GM21367 (cell line): ENCODE data around the gene TEAD1.

Experiments used
- ATAC-seq: cut with Tn5 transposase; IDR thresholded peaks from one replicate; pipeline ENCODE4 v1.9.1; 2021; ENCODE audit not compliant: unreplicated experiment

The TEAD1 gene

DNA sequence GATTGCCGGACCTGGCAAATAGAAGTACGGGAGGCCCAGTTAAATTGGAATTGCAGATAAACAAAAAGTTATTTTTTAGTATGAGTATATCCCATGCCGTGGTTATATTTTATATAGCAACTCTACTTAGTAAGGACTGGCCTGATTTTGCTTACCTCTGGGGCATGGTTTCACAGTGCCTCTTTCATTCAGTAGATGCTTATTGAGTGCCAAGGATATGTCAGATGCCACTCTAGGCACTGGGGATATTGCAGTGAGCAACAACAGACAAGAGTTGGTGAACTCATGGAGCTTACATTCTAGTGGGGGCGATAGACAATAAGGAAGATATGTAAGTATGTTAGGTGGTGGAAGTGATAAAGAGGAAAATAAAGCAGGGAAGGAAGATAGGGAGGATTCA lies 112.2 kb downstream of the TEAD1 start:
- ATAC-seq, result no peak

DNA sequence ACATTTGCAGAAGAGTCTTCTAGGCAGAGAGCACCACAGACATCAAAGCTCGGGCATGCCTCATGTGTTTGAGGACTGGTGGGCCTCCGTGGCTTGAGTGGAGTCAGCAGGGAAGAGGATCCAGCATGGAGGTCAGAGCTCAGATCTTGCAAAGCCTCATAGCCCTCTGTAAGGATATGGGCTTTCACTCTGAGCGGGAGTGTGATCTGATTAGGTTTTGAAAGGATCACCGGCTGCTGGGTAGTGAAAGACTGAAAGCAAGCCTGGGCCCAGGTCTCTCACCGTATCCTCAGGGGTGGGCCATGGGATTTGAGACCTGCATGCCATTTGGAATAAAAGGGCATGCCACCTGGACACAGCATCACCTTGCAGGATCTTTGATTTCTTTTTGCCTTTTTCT lies 112.7 kb downstream of the TEAD1 start:
- no peak for ATAC-seq

DNA sequence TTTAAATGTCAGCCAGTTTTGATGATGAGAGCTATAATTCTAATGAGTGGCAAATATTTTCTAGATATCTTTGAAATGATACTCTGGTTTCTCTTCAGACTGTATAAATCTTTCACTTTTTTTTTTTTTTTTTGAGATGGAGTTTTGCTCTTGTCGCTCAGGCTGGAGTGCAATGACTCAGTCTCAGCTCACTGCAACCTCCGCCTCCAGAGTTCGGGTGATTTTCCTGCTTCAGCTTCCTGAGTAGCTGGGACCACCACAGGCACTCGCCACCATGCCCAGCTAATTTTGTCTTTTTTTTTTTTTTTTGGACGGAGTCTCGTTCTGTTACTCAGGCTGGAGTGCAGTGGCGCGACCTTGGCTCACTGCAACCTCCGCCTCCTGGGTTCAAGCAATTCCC lies 113.6 kb downstream of the TEAD1 start:
- ATAC-seq, result no peak

DNA sequence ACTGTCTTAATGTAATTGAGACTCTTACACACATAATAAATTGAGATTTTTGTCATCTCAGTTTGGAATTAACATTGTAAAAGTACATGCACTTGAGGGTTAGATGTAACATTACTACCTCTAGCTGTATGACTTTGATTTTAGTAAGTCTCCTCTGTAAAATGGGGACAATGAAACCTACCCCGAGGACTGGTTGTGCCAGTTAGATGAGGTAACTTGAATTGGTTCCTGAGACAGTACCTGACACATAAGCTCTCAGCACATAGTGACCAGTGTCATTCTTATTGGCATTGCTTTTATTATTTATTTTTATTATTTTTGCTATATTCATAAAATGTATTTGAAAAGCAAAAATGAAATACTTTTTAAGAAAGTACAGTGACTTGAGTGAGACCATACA lies 114.8 kb downstream of the TEAD1 start:
- no peak for ATAC-seq

DNA sequence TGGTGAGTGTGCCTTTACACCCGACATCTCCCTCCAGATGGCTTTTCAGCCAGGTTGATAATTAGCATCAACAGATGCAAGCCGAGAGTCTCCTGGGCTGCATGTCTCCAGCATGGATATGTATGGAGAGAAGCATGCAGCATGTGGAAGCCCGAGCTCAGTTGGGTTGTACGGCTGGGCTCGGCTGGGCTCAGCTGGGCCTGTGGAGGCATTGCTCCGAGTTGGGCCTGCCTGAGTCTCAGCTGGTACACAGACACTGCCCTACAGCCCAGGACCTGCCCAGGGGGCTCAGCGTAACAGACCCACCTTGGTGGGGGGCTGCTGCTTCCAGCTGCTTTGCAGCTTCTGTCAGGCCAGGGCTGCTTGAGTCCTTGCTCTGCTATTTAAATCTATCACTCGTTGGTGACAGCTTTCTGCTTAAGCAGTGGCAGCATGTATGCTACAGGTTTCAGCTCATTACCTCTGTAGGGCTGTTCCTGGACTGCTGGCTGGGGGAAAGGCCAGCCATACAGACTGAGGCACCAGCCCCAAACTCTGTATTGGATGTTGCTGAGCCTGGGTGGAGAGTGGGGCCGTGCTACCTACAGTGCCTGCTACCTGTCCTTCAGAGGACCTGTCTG lies 115.5 kb downstream of the TEAD1 start:
- no peak for ATAC-seq

DNA sequence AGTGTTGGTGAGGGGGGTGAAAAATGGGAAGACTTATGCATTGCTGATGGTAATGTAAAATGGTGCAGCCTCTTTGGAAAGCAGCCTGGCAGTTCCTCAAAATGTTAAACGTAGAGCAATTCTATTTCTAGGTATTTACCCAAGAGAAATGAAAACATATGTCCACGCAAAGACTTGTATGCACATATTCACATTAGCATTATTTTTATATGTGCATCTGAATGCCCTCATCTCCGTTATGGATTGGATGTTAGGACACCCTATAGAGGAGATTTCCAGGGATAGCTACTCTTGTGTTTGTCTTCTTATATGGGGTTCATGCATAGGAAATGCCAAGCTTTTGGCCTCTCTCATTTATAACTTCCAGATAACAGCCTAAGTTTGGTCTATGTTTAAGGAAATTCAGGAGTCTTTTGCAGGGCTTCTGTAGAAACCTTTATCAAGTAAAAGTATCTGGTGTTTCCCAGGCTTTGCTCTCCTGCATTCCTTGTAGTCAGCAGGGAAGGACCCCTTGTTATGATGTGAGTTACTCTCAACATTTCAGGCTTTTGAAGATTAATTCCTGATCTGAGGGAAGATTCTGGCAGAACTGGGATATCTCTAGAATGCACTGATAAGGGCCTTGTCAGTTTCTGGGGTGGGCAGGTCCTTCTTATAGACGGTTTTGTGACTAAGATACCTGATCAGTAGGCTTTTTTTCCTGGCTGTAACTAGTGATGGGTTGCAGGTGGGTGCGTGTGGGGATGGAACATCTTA lies 116.8 kb downstream of the TEAD1 start:
- ATAC-seq, result no peak

DNA sequence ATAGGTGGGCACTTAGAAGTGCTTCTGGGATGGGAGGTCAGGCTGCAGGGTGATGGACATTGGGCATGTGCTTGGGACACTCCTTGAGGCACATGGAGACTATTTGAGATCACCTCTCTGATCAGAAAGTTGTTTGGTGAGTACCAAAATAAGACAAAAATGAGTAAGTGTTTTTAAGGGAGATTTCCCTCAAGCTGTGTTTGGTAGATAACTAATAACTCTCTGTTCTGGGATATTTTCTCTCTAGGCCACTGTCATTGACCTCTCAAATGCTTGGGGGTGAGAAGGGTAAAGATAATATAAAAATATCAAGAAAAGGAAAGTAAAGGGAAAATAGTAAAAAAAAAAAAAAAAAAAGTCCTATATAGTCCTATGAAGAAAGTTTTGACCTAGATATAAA lies 117.8 kb downstream of the TEAD1 start:
- no peak for ATAC-seq

DNA sequence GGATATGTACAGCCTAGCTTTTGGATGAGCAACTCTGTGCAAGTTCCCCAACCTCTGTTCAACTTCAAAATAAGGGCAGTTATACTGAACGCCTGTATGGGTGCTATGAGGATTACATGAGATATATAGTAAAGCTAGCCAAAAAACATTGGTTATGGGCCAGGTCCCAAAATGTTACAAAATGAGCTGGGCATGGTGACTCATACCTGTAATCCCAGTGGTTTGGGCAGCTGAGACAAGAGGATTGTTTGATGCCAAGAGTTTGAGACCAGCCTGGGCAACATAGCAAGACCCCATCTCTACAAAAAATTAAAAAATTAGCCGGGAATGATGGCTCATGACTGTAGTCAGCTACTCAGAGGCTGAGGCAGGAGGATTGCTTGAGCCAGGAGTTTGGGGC lies 118.4 kb downstream of the TEAD1 start:
- no peak for ATAC-seq

DNA sequence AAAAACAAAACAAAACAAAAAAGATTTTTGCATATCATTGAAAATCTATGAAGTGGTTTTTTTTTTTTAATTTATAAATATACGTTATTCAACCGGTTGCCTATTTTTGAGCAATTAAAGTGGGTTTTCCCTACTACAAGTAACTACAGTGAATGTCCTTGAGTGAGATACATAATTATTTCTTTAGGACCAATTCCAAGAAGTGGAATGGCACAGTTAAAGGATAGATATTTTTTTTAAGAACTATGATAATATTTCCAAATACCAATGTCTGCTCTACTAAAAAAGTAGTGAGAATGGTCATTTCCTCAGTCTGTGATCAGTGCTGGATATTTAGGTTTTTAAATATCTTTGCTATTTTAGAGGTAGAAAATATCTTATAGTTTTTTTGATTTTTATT lies 118.8 kb downstream of the TEAD1 start:
- ATAC-seq, result no peak

DNA sequence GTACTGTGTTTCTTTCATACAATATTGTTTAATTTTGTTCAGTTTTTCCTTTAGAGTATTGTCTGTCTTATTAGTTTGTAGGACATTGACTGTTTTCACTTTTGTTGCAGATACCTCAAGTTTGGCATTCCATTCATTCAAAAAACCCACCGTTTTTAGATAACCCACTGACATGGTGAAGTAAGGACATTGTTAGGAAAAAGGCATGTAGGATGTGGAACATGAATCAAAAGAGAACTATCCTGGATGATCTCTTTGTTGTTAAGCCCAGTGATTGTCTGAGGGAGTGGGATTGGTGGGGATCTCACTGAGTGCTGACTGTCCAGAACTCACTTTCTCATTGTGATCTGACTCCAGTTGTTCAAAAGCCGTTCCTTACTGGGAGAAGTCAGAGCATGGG lies 119.3 kb downstream of the TEAD1 start:
- ATAC-seq, result no peak

DNA sequence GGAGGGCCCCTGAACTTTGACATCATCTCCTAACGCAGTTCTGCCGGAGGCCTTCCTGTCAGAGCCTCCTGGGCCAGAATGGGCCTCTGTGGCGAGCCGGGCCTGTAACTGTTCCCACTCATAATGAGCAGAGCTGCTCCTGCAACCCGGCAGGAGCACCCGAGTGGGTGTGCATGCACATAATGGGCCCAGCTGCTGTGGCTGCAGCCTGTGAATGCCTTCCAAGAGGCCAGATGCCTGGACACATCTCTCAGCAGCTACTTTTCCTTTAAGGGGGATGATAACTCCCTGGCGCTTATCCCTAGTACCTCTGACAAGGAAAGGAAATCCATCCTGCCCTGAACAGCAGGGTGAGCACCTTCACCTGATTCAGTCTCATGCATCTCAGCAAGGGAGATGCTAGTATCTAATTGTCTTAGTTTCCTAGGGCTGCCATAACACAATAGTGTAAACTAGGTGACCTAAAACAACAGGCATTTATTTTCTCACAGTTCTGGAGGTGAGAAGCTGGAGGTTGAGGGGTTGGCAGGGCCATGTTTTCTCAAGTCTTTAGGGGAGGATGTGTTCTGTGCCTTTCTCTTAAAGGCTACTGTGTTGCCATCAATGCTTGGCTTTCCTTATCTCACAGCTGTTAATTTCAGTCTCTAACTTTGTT lies 120.5 kb downstream of the TEAD1 start:
- no peak for ATAC-seq

DNA sequence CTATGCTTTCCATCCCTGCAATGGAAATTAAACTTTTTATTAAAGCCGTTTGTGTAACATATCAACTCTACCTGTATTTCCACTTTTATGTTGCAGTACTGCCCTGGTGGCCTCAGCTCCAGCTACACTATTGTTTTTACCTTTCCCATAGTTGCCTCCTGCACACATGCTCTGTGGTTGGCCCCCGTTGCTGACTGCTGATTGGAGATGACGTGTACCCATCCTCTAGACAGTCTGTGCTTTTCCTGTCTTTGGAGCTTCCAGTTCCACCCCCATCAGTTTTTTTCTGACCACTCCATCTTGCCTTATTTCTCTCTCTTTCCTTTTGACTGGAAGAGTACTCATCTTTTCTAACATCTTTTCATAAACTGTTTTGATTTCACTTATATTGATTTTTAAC lies 123.8 kb downstream of the TEAD1 start:
- ATAC-seq, result no peak

DNA sequence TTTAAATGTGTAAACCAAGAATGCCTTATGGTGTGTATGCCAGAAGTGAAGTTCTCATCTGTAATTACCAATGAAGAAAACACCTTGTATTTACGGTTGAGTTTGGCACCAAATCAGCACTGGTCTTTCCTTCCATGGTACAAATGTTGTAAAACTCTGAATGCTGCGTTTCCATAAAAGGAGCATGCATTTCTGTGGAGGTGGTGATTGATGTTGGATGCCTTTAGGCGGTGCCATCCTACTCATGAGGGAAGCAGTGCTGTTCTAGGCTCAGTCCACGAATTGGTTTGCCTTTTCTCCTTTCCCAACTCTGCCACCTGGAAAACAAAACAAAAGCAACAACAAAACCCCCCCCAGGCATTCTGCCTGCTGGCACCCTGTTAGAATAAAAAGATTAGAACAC lies 124.4 kb downstream of the TEAD1 start:
- no peak for ATAC-seq

DNA sequence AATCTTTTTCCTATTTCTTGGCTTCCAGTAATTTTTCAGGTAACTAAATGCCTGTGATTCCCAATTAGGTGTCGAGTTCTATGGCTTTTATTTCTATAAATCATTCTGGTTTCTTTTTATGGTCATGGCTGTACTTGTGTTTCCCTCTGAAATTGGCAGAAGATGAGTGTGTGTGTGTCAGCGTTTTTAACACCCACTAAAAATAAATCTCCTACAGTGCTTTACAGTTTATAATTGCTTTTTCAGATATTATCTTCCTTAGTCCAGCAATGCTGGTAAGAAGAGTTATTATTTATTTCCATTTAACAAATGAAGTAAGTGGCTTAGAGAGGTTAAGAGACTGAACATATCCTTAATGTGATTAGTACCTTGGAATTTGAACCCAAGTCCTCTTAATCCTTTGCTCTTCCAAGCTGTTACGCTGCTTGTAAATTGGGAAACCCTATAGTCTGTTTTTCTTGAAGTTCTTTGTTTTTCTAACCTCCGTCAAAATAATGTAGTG lies 125.2 kb downstream of the TEAD1 start:
- ATAC-seq, result no peak

DNA sequence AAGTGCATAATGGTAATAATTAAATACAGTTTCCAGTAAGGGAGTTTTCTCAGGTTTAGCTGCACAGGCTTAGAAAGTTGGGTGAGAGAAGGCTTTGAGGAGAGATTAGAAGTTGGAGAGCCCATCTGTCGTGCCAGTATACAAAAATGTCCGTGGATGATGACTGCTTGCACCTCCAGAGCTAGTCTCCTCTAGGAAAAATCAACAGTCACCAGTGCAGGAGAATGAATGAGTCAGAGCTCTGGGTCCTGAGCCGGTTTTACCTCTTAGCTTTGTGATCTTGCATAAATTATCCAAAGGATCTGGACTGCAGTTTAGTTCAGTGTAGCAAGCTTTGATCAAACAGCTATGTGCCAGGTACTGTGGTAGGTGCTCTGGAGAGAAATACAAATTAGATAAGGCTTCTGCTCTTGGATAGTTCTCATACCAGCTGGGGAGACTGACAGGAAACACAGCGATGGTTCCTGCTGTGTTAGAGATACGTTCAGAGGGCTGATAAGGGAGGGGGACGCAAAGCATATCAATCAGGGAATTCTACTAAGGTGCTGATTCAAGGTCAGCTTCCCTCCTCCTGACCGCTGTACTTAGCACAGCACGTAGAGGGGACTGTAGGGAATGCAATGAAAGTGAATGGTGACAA lies 125.9 kb downstream of the TEAD1 start:
- no peak for ATAC-seq

DNA sequence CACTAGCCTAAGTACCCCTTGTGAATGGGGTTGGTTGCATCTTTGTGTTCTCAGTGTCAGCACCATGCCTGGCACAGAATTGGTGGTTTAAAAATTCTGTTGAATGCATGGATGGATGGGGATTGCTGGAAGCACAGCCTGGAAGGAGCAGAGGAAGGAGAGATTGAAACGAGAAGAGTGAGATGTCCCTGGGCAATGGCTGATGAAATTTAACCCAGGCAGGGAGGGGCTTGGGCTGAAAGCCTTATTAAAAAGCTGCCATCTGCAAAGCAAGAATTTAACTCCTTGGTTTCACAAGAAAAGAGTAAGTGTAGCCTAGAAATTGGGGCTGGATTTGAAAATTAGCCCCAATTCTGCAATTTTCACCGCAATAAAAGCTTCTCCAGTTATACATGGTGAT lies 126.7 kb downstream of the TEAD1 start:
- ATAC-seq, result no peak

DNA sequence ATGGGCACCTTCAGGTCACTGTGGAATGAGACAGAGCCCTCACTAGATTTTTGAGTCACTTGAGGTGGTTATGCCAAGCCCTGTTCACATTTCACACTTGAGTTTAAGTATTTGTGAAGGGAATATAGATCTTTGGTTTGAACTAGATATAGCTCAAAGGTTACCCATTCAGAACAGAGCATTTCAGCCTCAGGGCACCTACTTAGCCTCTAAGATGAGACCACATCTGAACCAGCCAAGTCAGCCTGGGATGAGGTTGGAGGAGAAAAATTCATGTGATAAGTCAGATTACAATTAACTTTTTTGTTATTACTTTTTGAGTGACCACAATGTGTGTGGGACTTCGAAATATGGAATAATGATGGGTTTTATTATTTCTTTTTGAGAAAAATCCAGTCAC lies 127.8 kb downstream of the TEAD1 start:
- ATAC-seq, result no peak

DNA sequence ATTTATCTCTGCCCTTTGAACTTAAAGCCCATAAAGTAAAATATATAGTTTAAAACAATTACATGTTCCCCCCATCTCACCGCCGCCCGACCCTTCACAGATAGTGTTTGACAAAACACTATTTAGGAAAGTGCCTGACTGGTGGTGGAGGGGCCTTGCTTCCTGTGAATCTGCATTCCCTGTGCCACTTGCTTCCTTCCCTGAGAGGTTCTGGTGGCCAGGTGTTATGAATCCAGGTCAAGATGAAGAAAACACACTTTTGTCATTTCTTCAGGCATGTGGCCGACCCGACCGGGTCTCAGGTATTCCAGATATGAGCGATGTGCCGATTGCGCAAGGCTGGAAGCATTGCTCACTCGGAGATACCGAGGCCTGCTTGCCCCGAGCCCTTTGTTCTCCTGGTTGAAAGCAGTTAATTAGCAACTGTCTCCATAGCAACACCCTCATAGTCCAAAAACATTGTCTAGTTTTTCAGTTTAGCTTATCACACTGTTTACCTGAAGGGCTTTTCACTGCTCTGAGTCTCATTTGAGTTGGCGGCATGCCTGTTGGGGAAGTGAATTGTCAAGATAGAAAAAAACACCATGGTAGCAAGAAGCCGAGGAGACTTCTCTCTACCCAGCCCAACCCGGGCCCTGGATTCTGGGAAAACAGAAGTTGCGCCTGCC lies 128.3 kb downstream of the TEAD1 start:
- ATAC-seq, result no peak

DNA sequence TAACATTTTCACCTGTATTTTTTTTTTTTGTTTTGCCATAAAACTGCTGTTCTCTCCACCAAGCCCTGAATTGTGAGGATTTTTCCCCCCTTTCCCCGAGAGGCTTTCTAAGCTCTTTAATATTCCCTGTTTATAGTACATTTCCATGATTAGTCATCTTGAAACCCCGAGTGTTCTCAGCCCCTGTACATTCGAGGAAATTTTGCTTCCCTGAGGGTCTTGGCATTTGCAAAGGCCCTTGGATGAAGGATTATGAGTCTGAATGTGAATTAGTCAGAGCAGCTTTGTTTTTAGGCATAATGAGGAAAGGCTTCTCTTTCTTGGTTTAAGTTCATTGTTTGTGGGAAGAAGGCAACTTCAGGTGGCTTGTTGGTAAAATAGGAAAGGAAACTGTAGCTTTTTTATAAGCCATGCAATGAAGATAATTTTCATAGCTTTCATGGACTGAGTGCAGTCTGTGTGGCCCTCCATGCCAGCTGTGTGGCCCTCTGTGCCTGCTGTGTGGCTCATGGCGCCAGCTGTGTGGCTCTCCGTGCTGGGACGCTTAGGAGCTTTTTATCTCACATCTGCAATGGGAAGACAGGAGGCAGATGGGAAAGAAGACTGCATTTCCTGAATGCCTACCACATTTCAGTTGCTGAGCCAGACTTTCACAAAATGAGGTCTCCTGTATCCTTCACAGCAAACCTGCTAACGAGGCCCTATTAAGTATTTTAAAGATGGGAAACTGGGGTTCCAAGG lies 129.0 kb downstream of the TEAD1 start:
- ATAC-seq, result no peak

DNA sequence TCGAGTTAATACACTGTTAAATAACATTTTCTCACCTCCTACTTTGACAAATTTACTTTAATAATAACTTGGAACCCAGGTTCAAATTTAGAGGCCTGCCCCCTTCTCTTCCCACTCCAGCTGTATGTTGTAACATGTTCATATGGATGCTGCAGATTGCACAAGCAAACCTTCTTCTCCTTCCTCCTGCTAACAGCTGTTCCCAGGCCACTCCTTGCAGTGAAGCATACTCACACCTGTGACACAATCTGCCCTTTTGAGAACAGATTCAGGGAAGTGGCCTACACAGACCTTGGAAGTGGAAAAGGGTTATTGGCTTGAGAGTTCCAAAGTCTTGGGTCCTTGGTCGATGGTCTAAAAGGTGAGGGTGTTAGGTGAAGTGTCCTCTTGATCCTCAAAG lies 131.9 kb downstream of the TEAD1 start:
- no peak for ATAC-seq

DNA sequence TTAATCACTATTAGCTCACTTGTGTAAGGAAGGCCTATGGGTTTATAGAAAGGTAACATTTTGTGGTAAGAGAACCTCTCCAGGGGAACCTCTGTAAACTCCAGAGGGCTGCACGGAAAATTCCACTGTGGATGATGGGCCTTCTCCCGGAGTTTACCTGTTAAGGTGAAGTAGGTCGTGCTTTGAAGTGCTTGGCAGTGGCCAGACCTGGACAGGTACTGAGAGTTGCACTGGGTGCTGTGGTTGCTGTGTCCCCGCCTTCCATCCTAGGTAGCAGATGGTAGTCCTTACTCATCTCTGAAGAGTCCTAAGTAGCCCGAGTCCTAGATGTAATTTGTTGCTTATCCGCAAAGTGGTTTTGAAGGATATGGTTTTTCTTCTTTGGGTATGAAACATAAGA lies 133.4 kb downstream of the TEAD1 start:
- ATAC-seq, result no peak
